ENCODE measurements around the gene ARL4D.
"Not testable (repeated sequence)": the region's sequence is repeated elsewhere in the genome, so short reads cannot be mapped to it uniquely, and the experiment has no call there.

The ARL4D gene

GRCh38 chr17:43392397-43392796 lies 6.4 kb upstream of the ARL4D start:
- TF ChIP-seq CTCF (IDR thresholded peaks at IDR 0.05; ENCODE audit: low read depth, low read length, missing control alignments): no peak
- no peak overlapping the region for H3K4me3 ChIP-seq (ENCODE audit: low read depth, low read length)
- in situ Hi-C loops (cut with HindIII; ENCODE audit: low sequenced_read_pairs): no loop called here
- DNase-seq (ENCODE audit: low read depth): no peak

GRCh38 chr17:43393944-43394482 lies 4.8 kb upstream of the ARL4D start:
- in situ Hi-C loops (cut with HindIII; ENCODE audit: low sequenced_read_pairs): no loop called here
- DNase-seq (ENCODE audit: low read depth): peak; percentile 84
- H3K4me3 ChIP-seq (ENCODE audit: low read depth, low read length): no peak overlapping the region
- peak; percentile 80 for TF ChIP-seq CTCF (IDR thresholded peaks at IDR 0.05; ENCODE audit: low read depth, low read length, missing control alignments)

- in situ Hi-C loops (cut with HindIII; ENCODE audit: low sequenced_read_pairs): loop anchor here (5.0 kb wide), 1 partner anchor 63 kb away; no protein-coding TSS in a partner anchor
- H3K4me3 ChIP-seq (ENCODE audit: low read depth, low read length); DNase-seq (ENCODE audit: low read depth): not testable (repeated sequence)
Measured at GRCh38 chr17:43394696-43395095, 4.1 kb upstream of the ARL4D start.

GRCh38 chr17:43395165-43395564 lies 3.6 kb upstream of the ARL4D start:
- H3K4me3 ChIP-seq (ENCODE audit: low read depth, low read length): no peak overlapping the region
- TF ChIP-seq CTCF (IDR thresholded peaks at IDR 0.05; ENCODE audit: low read depth, low read length, missing control alignments): no peak
- no peak for DNase-seq (ENCODE audit: low read depth)
- in situ Hi-C loops (cut with HindIII; ENCODE audit: low sequenced_read_pairs): loop anchor here (5.0 kb wide), 1 partner anchor 62 kb away; no protein-coding TSS in a partner anchor

- in situ Hi-C loops (cut with HindIII; ENCODE audit: low sequenced_read_pairs): loop anchor here (5.0 kb wide), 1 partner anchor 61 kb away; no protein-coding TSS in a partner anchor
- no peak for TF ChIP-seq CTCF (IDR thresholded peaks at IDR 0.05; ENCODE audit: low read depth, low read length, missing control alignments)
- H3K4me3 ChIP-seq (ENCODE audit: low read depth, low read length): no peak overlapping the region
- DNase-seq (ENCODE audit: low read depth): no peak
Measured at GRCh38 chr17:43396491-43397060, 2.2 kb upstream of the ARL4D start.

- H3K4me3 ChIP-seq (ENCODE audit: low read depth, low read length): peak overlapping the region; percentile 92
- no peak for DNase-seq (ENCODE audit: low read depth)
- in situ Hi-C loops (cut with HindIII; ENCODE audit: low sequenced_read_pairs): loop anchor here (5.0 kb wide), 1 partner anchor 57 kb away; no protein-coding TSS in a partner anchor
- TF ChIP-seq CTCF (IDR thresholded peaks at IDR 0.05; ENCODE audit: low read depth, low read length, missing control alignments): no peak
Measured at GRCh38 chr17:43399839-43400328, 1.1 kb downstream of the ARL4D start.
